ENCODE measurements around the gene PALS2.

PALS2 gene

DNA sequence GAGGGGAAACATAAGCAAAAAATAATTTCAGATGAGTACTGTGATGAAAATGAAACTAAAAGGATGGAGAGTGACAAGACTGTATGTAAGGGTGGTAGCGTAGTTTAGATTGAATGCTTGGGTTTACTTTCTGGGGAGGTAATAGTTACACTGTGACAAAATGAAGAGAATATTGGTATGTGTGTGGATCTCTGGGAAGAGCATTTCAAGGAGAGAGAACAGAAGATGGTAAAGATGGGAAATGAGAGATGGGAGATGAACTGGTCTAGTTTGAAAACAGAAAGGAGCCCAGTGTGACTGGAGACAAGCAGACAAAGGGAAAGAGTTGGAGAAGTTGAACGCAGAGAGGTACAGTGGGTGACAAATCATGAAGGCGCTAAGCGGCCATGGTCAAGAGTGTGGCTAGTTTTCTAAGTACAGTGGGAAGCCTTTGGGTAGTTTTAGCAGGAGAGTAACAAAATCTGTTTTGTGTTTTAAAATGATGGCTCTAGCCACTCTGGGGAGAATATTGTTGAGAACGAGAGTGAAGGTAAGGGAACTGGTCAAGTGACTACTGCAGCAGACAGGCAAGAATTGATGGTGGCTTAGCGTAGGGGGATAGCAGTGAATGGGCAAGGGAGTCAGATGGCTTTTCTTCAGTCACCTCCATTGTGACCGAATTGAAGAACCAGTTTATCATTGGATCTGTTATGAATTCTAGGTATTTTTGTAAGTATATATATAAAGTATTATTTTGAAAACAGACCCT is 22.6 kb downstream of the PALS2 start:
- no peak for DNase-seq

GRCh38 chr7:24597014-24597413 is 23.8 kb downstream of the PALS2 start:
- DNase-seq, result no peak

DNA sequence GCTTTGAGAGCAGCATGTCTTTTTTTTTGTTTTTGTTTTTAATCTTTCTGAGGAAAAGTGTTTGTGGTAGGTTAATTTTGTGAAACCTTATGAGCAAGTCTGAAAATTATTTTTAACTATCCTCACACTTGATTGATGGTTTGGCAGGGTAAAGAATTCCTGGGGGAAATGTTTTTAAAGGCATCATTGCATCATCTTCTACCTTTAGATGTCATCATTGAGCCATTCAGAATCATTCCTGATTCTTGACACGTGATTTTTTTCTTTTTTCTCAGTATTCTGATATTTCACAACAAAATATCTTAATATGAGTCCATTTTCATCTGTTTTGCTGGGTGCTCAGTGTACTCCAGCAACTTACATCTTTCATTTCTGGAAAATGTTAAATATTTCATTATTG is 28.3 kb downstream of the PALS2 start:
- no peak for DNase-seq

DNA sequence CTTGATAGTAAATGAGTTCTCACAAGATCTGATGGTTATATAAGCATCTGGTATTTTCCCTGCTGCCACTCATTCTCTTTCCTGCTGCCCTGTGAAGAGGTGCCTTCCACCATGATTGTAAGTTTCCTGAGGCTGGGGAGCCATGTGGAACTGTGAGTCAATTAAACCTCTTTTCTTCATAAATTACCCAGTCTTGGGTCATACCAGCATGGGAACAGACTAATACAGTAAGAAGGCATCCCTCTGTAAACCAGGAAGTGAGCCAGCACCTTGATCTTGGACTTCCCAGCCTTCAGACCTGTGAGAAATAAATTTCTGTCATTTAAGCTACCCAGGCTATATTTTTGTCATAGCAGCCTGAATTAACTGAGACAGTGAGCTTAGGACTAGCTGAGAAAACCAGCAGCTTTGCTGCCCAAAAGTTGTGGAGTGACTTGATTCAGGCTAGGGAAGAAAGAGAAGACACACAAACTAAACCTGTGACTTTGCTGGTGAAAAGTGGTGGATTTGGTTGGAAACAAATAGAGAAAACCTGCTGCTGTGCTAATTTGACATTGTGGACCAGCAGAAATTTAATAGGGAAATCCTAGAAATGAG is 29.7 kb downstream of the PALS2 start:
- DNase-seq, result no peak

- no peak for DNase-seq
These were observed 31.4 kb downstream of the PALS2 start for GRCh38 chr7:24604630-24605029.

- DNase-seq, result no peak
These were observed 35.3 kb downstream of the PALS2 start for GRCh38 chr7:24608504-24608903.

GRCh38 chr7:24609059-24609458 is 35.8 kb downstream of the PALS2 start:
- no peak for DNase-seq

DNA sequence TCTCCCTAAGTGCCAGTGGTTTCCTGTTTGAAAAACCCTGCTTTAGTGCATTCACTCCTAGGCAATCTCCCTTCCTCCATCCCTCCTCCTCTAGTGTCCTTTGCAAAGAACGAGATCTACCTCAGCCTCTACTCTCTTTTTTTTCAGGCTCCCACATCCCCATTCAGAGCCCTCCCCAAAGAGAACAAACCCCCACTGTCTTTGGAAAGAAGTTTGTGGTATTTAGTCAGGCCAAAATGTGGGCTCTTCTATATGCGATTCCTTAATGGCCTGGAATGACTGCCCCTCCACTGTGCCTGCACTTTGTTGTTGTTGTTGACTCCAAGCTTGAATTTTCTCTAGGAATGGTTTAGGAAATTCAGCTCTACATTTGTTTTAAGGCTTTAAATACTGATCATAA is 36.3 kb downstream of the PALS2 start:
- DNase-seq, result no peak

DNA sequence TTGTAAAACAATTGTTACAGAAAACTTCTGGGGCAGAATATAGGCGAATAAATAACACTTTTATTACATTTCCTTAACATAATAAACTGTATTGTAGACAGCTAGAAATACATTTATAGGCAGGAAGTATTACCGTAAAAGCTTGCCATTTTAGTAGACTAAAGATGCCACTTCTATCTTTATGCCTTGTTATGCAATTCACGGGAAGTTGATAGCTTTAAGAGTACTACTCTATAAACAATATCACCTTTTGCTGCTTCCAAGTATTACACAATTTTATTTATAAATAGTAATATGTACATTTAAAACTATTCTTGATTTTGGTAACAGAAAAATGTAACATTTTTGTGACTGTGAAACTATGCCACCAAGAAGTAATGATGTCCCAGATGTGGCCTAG is 37.9 kb downstream of the PALS2 start:
- DNase-seq, result no peak

GRCh38 chr7:24617957-24618616 is 44.8 kb downstream of the PALS2 start:
- DNase-seq, result no peak

DNA sequence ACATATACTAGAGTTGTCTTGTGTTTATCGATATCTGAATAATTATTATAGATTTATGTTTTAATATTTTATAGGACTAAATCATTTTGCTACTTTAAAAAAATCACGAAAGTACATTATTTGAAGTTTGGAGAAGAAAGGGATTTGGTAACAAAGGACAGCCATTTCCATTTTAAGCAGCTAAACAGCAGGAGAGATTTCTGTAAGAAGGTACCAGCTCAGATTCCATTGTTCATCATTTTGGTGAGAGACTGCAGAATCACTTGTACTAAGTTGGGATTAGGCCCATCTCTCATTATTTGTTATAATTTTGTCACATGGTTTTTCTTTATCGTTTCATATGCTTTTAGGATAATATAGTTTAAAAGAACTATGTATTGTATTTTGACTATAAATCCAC is 46.7 kb downstream of the PALS2 start:
- DNase-seq, result no peak

DNA sequence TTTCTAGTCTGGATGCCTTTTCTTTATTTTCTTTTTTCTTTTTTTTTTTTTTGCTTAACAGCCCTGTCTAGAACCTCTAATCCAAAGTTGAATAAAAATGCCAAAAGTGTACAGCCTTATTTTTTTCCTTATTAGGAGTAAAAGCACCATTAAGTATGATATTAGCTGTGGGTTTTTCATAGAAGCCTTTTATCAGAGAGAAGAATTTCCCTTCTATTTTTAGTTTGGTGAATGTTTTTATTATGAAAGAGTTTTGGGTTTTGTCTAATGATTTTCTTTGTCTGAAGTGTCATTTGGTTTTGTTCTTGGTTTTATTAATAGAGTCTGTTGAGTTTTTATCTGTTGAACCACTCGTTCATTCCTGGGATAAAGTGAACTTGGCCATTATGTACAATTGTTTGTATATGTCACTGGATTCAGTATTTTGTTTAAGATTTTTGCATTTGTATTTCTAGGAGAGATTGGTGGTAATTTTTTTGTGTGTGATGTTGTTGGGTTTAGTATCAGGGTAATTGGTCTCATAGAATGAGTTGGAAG is 49.5 kb downstream of the PALS2 start:
- no peak for DNase-seq
